Hepatocyte (in vitro differentiated cells): ENCODE data around the gene RIT2.

Source experiments
- EZH2 ChIP-seq: fragments of 200-600 bp; sonication (generic); IDR thresholded peaks from 2 replicates; pipeline ENCODE4 v1.6.1; 2016; ENCODE audit warnings: antibody characterized with exemption, mild to moderate bottlenecking, borderline replicate concordance
- EZH2phosphoT487 ChIP-seq: fragments of 200-600 bp; sonication (generic); IDR thresholded peaks from one replicate; pipeline ENCODE4 v1.6.1; 2018; ENCODE audit warnings: antibody characterized with exemption, mild to moderate bottlenecking, low read depth, moderate library complexity; ENCODE audit not compliant: unreplicated experiment, severe bottlenecking
- TF ChIP-seq, protein P1 (sequence below): fragments of 200-600 bp; sonication (generic); IDR thresholded peaks from 2 replicates; pipeline ENCODE4 v1.5.1; 2016; ENCODE audit warnings: antibody characterized with exemption, mild to moderate bottlenecking; ENCODE audit not compliant: poor library complexity

DNA sequence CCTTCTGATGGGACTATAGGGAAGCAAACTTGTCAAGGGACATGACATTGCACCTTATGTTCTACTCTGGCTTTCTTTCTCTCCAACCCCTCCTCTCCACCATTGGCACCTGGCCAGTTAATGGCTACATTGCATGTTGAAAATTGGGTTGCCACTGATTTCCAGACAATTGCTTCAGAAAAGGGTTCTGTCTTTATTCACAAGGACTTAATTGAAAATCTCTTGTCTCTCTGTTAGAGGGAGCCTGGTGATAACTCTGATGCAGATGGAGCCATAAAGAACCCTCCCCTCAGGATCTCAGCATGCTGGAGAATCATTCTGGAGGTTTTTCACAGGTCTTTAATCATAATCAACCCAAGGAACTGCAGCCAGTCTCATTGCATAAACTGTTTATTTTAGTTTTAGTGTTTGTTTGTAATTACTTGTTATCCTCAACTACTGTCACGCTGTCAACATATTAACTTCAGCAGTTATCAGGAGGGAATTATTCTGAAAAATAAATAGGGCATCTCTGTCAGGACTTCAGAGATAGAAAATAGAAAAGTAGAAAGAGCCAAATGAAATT is 316.8 kb downstream of the RIT2 start:
- TF ChIP-seq EZH2 (no peak), EZH2phosphoT487 (no peak)
- TF ChIP-seq, protein P1, sequence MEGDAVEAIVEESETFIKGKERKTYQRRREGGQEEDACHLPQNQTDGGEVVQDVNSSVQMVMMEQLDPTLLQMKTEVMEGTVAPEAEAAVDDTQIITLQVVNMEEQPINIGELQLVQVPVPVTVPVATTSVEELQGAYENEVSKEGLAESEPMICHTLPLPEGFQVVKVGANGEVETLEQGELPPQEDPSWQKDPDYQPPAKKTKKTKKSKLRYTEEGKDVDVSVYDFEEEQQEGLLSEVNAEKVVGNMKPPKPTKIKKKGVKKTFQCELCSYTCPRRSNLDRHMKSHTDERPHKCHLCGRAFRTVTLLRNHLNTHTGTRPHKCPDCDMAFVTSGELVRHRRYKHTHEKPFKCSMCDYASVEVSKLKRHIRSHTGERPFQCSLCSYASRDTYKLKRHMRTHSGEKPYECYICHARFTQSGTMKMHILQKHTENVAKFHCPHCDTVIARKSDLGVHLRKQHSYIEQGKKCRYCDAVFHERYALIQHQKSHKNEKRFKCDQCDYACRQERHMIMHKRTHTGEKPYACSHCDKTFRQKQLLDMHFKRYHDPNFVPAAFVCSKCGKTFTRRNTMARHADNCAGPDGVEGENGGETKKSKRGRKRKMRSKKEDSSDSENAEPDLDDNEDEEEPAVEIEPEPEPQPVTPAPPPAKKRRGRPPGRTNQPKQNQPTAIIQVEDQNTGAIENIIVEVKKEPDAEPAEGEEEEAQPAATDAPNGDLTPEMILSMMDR: no peak
